D721Med (cell line): ENCODE data around the gene UPF3A.

Source experiments
- DNase-seq: peaks from one replicate; pipeline ENCODE4 v3.0.0; 2011; ENCODE audit warnings: low spot score; ENCODE audit not compliant: insufficient read length
- FAIRE-seq: peaks from 2 replicates; lab custom pipeline; 2011; peaks lifted over from hg19 to GRCh38; lab: Jason Lieb, UNC
- CTCF ChIP-seq: IDR thresholded peaks from 2 replicates; pipeline ENCODE4 v1.5.1; 2012; ENCODE audit warnings: mild to moderate bottlenecking, control low read depth; ENCODE audit not compliant: insufficient read depth; ENCODE audit errors: missing control alignments

UPF3A gene

GRCh38 chr13:114304346-114305034, 23.1 kb downstream of the UPF3A start:
- no peak for DNase-seq
- FAIRE-seq: no peak
- no peak for TF ChIP-seq CTCF

GRCh38 chr13:114309086-114309485, 27.7 kb downstream of the UPF3A start:
- no peak for TF ChIP-seq CTCF
- FAIRE-seq: no peak
- DNase-seq: no peak

- no peak for FAIRE-seq
- TF ChIP-seq CTCF: no peak
- no peak for DNase-seq
These were observed 28.5 kb downstream of the UPF3A start for GRCh38 chr13:114309806-114310410.

GRCh38 chr13:114310956-114311355, 29.6 kb downstream of the UPF3A start:
- no peak for TF ChIP-seq CTCF
- FAIRE-seq (no peak), DNase-seq (no peak)

- FAIRE-seq (no peak), DNase-seq (no peak)
- TF ChIP-seq CTCF: no peak
These were observed 30.0 kb downstream of the UPF3A start for GRCh38 chr13:114311387-114311786.

- DNase-seq (no peak), FAIRE-seq (no peak)
- TF ChIP-seq CTCF: no peak
These were observed 30.5 kb downstream of the UPF3A start for GRCh38 chr13:114311908-114312307.
